ENCODE measurements around the gene RAI14.

DNA sequence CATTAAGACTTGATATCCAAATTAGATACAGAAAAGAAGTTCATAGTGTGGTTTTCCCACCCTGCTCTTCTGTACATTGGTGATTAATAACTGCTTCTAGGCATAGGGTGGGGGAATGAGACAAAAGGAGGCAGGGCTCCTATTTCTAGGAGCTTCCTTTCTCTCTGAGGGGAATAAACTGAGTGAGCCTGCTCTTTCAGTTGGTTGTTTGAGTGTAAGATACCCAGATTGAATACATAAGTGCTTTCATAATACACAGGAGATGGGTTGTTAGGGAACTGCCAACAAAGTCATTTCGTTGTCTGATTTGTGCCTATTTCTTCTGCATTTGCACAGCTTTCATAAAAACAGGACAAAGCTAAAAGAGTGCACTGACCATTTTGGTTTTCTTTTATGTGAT, 133.9 kb downstream of the RAI14 start:
- TF ChIP-seq POLR2A (IDR thresholded peaks at IDR 0.05; ENCODE audit: low read depth, low read length) (no peak), POLR2AphosphoS5 (IDR thresholded peaks at IDR 0.05; ENCODE audit: low read depth, low read length) (no peak), TAF1 (IDR thresholded peaks at IDR 0.05; ENCODE audit: borderline replicate concordance, low read depth, low read length) (no peak)

All from GM12892 (cell line).